Ishikawa (cell line): ENCODE measurements around the gene CNTNAP4.

Experiments
- EGR1 ChIP-seq: IDR thresholded peaks from 2 replicates; pipeline ENCODE4 v1.6.1; 2012
- EP300 ChIP-seq: IDR thresholded peaks from 2 replicates; pipeline ENCODE4 v1.6.1; 2012; ENCODE audit warnings: borderline replicate concordance
- FOXM1 ChIP-seq: IDR thresholded peaks from 2 replicates; pipeline ENCODE4 v1.6.1; 2012; ENCODE audit warnings: low read depth, borderline replicate concordance
- NFIC ChIP-seq: IDR thresholded peaks from 2 replicates; pipeline ENCODE4 v1.6.1; 2012
- RAD21 ChIP-seq: IDR thresholded peaks from 2 replicates; pipeline ENCODE4 v1.6.1; 2012; ENCODE audit warnings: low read depth
- TCF12 ChIP-seq: IDR thresholded peaks from 2 replicates; pipeline ENCODE4 v1.6.1; 2012; ENCODE audit warnings: low read depth
- TF ChIP-seq, protein P1 (sequence below): IDR thresholded peaks from 2 replicates; pipeline ENCODE4 v1.6.1; 2012

DNA sequence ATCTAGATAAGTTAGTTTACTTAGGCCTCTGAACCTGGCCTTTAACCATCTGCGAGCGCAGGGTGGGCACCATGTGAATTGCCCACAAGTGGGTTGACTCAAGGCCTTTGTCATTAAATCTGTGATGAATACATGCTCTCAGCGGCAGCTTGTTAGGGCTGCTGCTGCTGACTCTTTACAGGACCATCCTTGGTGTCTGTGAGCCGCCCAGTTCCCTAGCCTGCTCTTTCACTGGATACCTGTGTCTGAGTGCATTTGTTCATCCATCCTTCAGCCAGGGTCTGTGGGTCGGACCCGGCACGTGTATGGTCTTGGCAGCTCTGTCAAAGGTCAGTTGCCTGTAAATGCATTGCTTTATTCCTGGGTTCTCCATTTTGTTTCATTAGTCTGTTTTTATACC lies 321.3 kb downstream of the CNTNAP4 start:
- TF ChIP-seq RAD21 = no peak
- TF ChIP-seq EP300 = no peak
- TF ChIP-seq, protein P1, sequence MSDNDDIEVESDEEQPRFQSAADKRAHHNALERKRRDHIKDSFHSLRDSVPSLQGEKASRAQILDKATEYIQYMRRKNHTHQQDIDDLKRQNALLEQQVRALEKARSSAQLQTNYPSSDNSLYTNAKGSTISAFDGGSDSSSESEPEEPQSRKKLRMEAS = no peak
- no peak for TF ChIP-seq TCF12
- no peak for TF ChIP-seq NFIC
- TF ChIP-seq FOXM1 = no peak
- no peak for TF ChIP-seq EGR1
